Neutrophil (primary cell): Measurements from ENCODE around the gene OR2T6.

Experiments
- H3K27ac ChIP-seq: fragments of 200-600 bp; sonication (generic); 2 replicates; pipeline ENCODE4 v1.5.1; 2016; ENCODE audit warnings: mild to moderate bottlenecking, moderate library complexity
- H3K27me3 ChIP-seq: fragments of 200-600 bp; sonication (generic); 2 replicates; pipeline ENCODE4 v1.6.0; 2016; ENCODE audit warnings: mild to moderate bottlenecking
- H3K36me3 ChIP-seq: fragments of 200-600 bp; sonication (generic); 2 replicates; pipeline ENCODE4 v1.5.1; 2017
- H3K4me1 ChIP-seq, 2 experiments: fragments of 200-600 bp in 1 of 2; sonication (generic) in 1 of 2; 1 replicate in 1 of 2; 2 replicates in 1 of 2; pipeline versions ENCODE4 v1.5.1 to v1.6.1; 2013 to 2016; ENCODE audit warnings: low read depth in 1 of 2, low read length in 1 of 2, mild to moderate bottlenecking in 1 of 2, moderate library complexity in 1 of 2; ENCODE audit not compliant: control insufficient read depth in 1 of 2, insufficient read depth in 1 of 2
- H3K4me3 ChIP-seq, 2 experiments: fragments of 200-600 bp in 1 of 2; sonication (generic) in 1 of 2; 1 replicate in 1 of 2; 2 replicates in 1 of 2; pipeline ENCODE4 v1.5.1; 2013 to 2016; ENCODE audit warnings: low read depth in 1 of 2, low read length in 1 of 2, mild to moderate bottlenecking in 1 of 2, moderate library complexity in 1 of 2
- H3K9me3 ChIP-seq: fragments of 200-600 bp; sonication (generic); 2 replicates; pipeline ENCODE4 v1.5.1; 2016
- TF ChIP-seq, protein P1 (sequence below): fragments of 200-600 bp; sonication (generic); IDR thresholded peaks from 2 replicates; pipeline ENCODE4 v1.5.1; 2016; ENCODE audit warnings: antibody characterized with exemption

OR2T6 gene

DNA sequence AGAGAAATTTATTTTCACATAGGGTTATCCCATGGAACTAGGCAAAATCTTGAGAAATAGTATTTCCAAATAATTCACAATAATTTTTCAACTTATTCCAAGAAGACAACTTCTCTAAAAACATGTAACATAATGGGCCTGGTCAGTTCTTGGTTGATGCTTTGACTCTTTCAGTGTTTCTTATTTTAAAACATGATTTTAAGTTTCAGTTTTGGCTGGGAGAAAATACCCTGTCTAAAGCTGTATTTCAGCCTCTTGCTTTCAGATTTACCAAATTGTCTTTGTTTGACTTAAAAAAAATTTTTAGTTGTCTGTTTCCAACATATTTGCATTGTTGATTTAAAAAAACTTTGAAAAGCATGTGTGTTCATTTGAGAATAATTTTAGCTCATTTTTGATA lies 8.9 kb upstream of the OR2T6 start:
- H3K27ac ChIP-seq, result no peak overlapping the region
- H3K4me1 ChIP-seq, result no peaks in the 10 kb centered on the region
- TF ChIP-seq, protein P1, sequence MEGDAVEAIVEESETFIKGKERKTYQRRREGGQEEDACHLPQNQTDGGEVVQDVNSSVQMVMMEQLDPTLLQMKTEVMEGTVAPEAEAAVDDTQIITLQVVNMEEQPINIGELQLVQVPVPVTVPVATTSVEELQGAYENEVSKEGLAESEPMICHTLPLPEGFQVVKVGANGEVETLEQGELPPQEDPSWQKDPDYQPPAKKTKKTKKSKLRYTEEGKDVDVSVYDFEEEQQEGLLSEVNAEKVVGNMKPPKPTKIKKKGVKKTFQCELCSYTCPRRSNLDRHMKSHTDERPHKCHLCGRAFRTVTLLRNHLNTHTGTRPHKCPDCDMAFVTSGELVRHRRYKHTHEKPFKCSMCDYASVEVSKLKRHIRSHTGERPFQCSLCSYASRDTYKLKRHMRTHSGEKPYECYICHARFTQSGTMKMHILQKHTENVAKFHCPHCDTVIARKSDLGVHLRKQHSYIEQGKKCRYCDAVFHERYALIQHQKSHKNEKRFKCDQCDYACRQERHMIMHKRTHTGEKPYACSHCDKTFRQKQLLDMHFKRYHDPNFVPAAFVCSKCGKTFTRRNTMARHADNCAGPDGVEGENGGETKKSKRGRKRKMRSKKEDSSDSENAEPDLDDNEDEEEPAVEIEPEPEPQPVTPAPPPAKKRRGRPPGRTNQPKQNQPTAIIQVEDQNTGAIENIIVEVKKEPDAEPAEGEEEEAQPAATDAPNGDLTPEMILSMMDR, result no peak
- no peaks in the 10 kb centered on the region for H3K9me3 ChIP-seq
- H3K36me3 ChIP-seq, result no peaks in the 10 kb centered on the region
- H3K4me3 ChIP-seq, result no peak overlapping the region
- no peaks in the 10 kb centered on the region for H3K27me3 ChIP-seq

- Histone ChIP-seq H3K4me1 (no peaks in the 10 kb centered on the region), H3K27ac (no peak overlapping the region), H3K9me3 (no peaks in the 10 kb centered on the region), H3K4me3 (no peak overlapping the region), H3K36me3 (no peaks in the 10 kb centered on the region), H3K27me3 (no peaks in the 10 kb centered on the region)
- TF ChIP-seq, protein P1, result no peak
Observed at GRCh38 chr1:248372394-248372793, 3.2 kb upstream of the OR2T6 start.

- H3K36me3 ChIP-seq, result no peaks in the 10 kb centered on the region
- H3K9me3 ChIP-seq, result no peaks in the 10 kb centered on the region
- H3K27me3 ChIP-seq, result no peaks in the 10 kb centered on the region
- TF ChIP-seq, protein P1, result no peak
- no peaks in the 10 kb centered on the region for H3K4me1 ChIP-seq
- no peak overlapping the region for H3K27ac ChIP-seq
- no peak overlapping the region for H3K4me3 ChIP-seq
Observed at GRCh38 chr1:248373761-248374160, 1.8 kb upstream of the OR2T6 start.

- no peak overlapping the region for H3K27ac ChIP-seq
- H3K27me3 ChIP-seq, result no peaks in the 10 kb centered on the region
- H3K4me3 ChIP-seq, result no peak overlapping the region
- TF ChIP-seq, protein P1, result no peak
- H3K4me1 ChIP-seq, result no peaks in the 10 kb centered on the region
- H3K9me3 ChIP-seq, result no peaks in the 10 kb centered on the region
- no peaks in the 10 kb centered on the region for H3K36me3 ChIP-seq
Observed at GRCh38 chr1:248376916-248377315, 1.4 kb downstream of the OR2T6 start.

DNA sequence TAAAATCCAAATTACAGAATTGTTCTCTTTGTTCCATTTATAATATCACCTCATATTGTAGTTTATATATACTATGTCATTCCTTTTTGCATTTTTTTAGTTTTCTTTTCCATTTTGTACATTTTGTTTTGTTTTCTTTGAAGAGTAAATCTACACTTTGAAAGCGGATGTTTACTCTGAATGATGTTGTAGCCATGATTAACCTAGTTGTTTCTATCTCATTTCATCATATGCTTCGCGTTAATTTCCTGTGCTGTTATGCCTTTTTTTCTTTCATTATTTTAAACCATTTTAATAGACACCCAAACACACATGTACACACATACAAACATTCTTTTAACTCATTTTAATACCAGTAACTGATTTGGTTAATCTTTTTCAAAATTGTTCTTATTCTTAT lies 5.3 kb downstream of the OR2T6 start:
- Histone ChIP-seq H3K4me1 (no peaks in the 10 kb centered on the region), H3K27me3 (no peaks in the 10 kb centered on the region), H3K4me3 (no peak overlapping the region), H3K36me3 (no peaks in the 10 kb centered on the region), H3K9me3 (no peaks in the 10 kb centered on the region), H3K27ac (no peak overlapping the region)
- TF ChIP-seq, protein P1, result no peak

DNA sequence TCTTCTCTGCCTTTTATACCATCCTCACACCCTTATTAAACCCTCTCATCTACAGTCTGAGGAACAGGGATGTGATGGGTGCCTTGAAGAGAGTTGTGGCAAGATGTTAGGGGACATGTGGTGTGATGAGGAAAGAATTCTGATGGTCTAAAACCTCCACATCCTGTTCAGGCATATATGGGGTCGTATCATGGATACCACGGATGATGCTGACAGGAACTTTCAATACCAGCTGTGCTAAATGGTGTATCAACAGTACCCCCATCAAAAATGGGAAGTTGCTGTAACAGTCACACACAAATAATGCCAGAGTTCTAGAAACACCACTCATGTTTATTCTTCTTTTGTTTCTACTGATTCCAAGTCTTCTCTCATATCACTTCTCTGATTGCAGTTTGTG lies 12.9 kb downstream of the OR2T6 start:
- Histone ChIP-seq H3K36me3 (no peaks in the 10 kb centered on the region), H3K27me3 (no peaks in the 10 kb centered on the region), H3K4me1 (no peaks in the 10 kb centered on the region), H3K27ac (no peak overlapping the region), H3K4me3 (no peak overlapping the region), H3K9me3 (no peaks in the 10 kb centered on the region)
- TF ChIP-seq, protein P1, result no peak
